IMR-90 (cell line): ENCODE results near the gene HOOK1. TPM values are rescaled to one million over a fixed set of nuclear protein-coding genes. Genes with fewer than 3 reads are reported as not detected.
"Not testable (repeated sequence)": the region's sequence is repeated elsewhere in the genome, so short reads cannot be mapped to it uniquely, and the experiment has no call there.

Source experiments
- ATAC-seq: fragments of 200-7000 bp; cut with Tn5 transposase; 2 replicates; pipeline ENCODE4 v1.9.1; 2020; ENCODE audit warnings: low read depth, mild to moderate bottlenecking, moderate library complexity
- BruUV-seq: library from RNA; stranded (reverse); fragments of 400-500 nt; replicated peaks from 2 replicates; lab custom pipeline; 2021; lab: Mats Ljungman, UMichigan
- CTCF ChIA-PET: fragments of 300-600 bp; formaldehyde crosslinking; extraction: SDS; loops from one replicate; lab custom pipeline; 2021; ENCODE audit warnings: antibody characterized with exemption; lab: Yijun Ruan, JAX
- POLR2A ChIA-PET: fragments of 300-600 bp; sonication (Branson Sonifier 250); formaldehyde crosslinking; loops from one replicate; lab custom pipeline; 2022; ENCODE audit warnings: antibody characterized with exemption; ENCODE audit not compliant: unreplicated experiment; lab: Charles Lee
- DNase-seq: peaks from one replicate; pipeline ENCODE4 v3.0.0; 2013
- H2AFZ ChIP-seq: replicated peaks from 2 replicates; pipeline ENCODE3; 2013; ENCODE audit warnings: low read length, mild to moderate bottlenecking; ENCODE audit not compliant: poor library complexity
- H2AK5ac ChIP-seq: 2 replicates; pipeline ENCODE4 v1.6.1; 2013; ENCODE audit warnings: low read depth, low read length, inconsistent platforms
- H2AK9ac ChIP-seq: replicated peaks from 2 replicates; pipeline ENCODE3; 2013; ENCODE audit warnings: mild to moderate bottlenecking, low read depth, low read length, moderate library complexity; ENCODE audit not compliant: poor library complexity
- H2BK120ac ChIP-seq: 2 replicates; pipeline ENCODE4 v1.6.1; 2013; ENCODE audit warnings: low read depth, low read length, inconsistent platforms
- H2BK15ac ChIP-seq: 3 replicates; pipeline ENCODE4 v1.6.1; 2013; ENCODE audit warnings: low read depth, low read length, inconsistent platforms
- H2BK20ac ChIP-seq: 2 replicates; pipeline ENCODE4 v1.6.1; 2013; ENCODE audit warnings: low read depth, mild to moderate bottlenecking, inconsistent platforms, low read length, moderate library complexity
- H2BK5ac ChIP-seq: 2 replicates; pipeline ENCODE4 v1.6.1; 2013; ENCODE audit warnings: mild to moderate bottlenecking, low read depth, low read length, inconsistent platforms; ENCODE audit not compliant: poor library complexity, severe bottlenecking
- H3K14ac ChIP-seq: replicated peaks from 2 replicates; pipeline ENCODE4 v1.6.1; 2013; ENCODE audit warnings: low read depth, low read length, inconsistent platforms
- H3K18ac ChIP-seq: 2 replicates; pipeline ENCODE4 v1.6.1; 2013; ENCODE audit warnings: low read depth, low read length, control low read depth
- H3K23ac ChIP-seq: 2 replicates; pipeline ENCODE4 v1.6.1; 2013; ENCODE audit warnings: low read depth, low read length, inconsistent platforms
- H3K27ac ChIP-seq: 2 replicates; pipeline ENCODE4 v1.5.1; 2013; ENCODE audit warnings: mild to moderate bottlenecking, control low read depth, low read length; ENCODE audit not compliant: insufficient read depth
- H3K27me3 ChIP-seq: 2 replicates; pipeline ENCODE4 v1.6.1; 2013; ENCODE audit warnings: low read length; ENCODE audit not compliant: control insufficient read depth, insufficient read depth
- H3K36me3 ChIP-seq: 2 replicates; pipeline ENCODE4 v1.6.1; 2013; ENCODE audit warnings: low read length, mixed read lengths; ENCODE audit not compliant: control insufficient read depth, insufficient read depth
- H3K4ac ChIP-seq: 2 replicates; pipeline ENCODE4 v1.6.1; 2013; ENCODE audit warnings: low read depth, low read length, inconsistent platforms
- H3K4me1 ChIP-seq: 2 replicates; pipeline ENCODE4 v1.6.1; 2013; ENCODE audit warnings: low read length, mixed read lengths; ENCODE audit not compliant: control insufficient read depth, insufficient read depth
- H3K4me2 ChIP-seq: 2 replicates; pipeline ENCODE4 v1.6.1; 2013; ENCODE audit warnings: low read depth, mild to moderate bottlenecking, control low read depth, low read length, moderate library complexity
- H3K4me3 ChIP-seq: 2 replicates; pipeline ENCODE4 v1.5.1; 2013; ENCODE audit warnings: low read depth, mild to moderate bottlenecking, control low read depth, low read length, moderate library complexity; ENCODE audit not compliant: insufficient read depth
- H3K56ac ChIP-seq: 2 replicates; pipeline ENCODE4 v1.6.1; 2013; ENCODE audit warnings: low read length, inconsistent platforms; ENCODE audit not compliant: insufficient read depth; ENCODE audit errors: extremely low read depth
- H3K79me1 ChIP-seq, 2 experiments: 2 replicates each; pipeline ENCODE4 v1.6.1; 2013; ENCODE audit warnings: low read length in 2 of 2, inconsistent platforms in 1 of 2, low read depth in 1 of 2
- H3K9ac ChIP-seq: 2 replicates; pipeline ENCODE4 v1.6.1; 2013; ENCODE audit warnings: low read depth, low read length, control low read depth
- H3K9me1 ChIP-seq: 2 replicates; pipeline ENCODE4 v1.6.1; 2013; ENCODE audit warnings: low read length, inconsistent platforms; ENCODE audit not compliant: insufficient read depth
- H3K9me3 ChIP-seq: 2 replicates; pipeline ENCODE4 v1.6.1; 2013; ENCODE audit warnings: low read length; ENCODE audit not compliant: control insufficient read depth, insufficient read depth
- H4K20me1 ChIP-seq: 2 replicates; pipeline ENCODE4 v1.6.1; 2013; ENCODE audit warnings: low read length, inconsistent platforms; ENCODE audit not compliant: insufficient read depth
- H4K5ac ChIP-seq: 2 replicates; pipeline ENCODE4 v1.6.1; 2013; ENCODE audit warnings: mild to moderate bottlenecking, low read depth, low read length, control low read depth
- H4K8ac ChIP-seq, 2 experiments: 2 replicates each; pipeline ENCODE4 v1.6.1; 2013; ENCODE audit warnings: low read depth in 2 of 2, low read length in 2 of 2, control low read depth in 1 of 2, inconsistent platforms in 1 of 2
- H4K91ac ChIP-seq: 2 replicates; pipeline ENCODE4 v1.6.1; 2013; ENCODE audit warnings: low read depth, low read length, inconsistent platforms; ENCODE audit not compliant: insufficient read depth
- BHLHE40 ChIP-seq: fragments of 150-350 bp; IDR thresholded peaks from 2 replicates; pipeline ENCODE4 v1.6.1; 2016; ENCODE audit warnings: mild to moderate bottlenecking, low read depth, low read length
- WGBS, 2 experiments: methylation state at CpG; one replicate each; pipeline versions ENCODE4 v1.1.5 to v1.1.7; 2013; ENCODE audit warnings: missing lambda C conversion rate in 2 of 2; ENCODE audit not compliant: insufficient read length in 1 of 2; ENCODE audit errors: extremely low coverage in 2 of 2; 5-methylcytosine and 5-hydroxymethylcytosine counted together
- dilution Hi-C: fragments of 300-500 bp; cut with HindIII; formaldehyde crosslinking; loops from one replicate; pipeline ENCODE4 v1.14.3; 2018; ENCODE audit warnings: low sequenced_read_pairs; ENCODE audit not compliant: unreplicated experiment
- in situ Hi-C: fragments of 300-500 bp; cut with MboI; formaldehyde crosslinking; loops from 3 replicates; pipeline ENCODE4 v1.14.3; 2019; ENCODE audit warnings: low sequenced_read_pairs, inconsistent platforms, mixed read lengths
- intact Hi-C: fragments of 100-400 bp; cut with micrococcal nuclease; formaldehyde crosslinking; loops from 2 replicates; pipeline ENCODE4 v1.10.0; 2022
- polyA plus RNA-seq, 3 experiments: library from polyadenylated mRNA; depleted of rRNA; stranded (reverse); fragments of >200 nt; gene quantifications; 2 replicates each; pipeline ENCODE4 v1.2.3, GENCODE V29; 2012; ENCODE audit warnings: low replicate concordance in 1 of 3
- total RNA-seq: library from RNA; depleted of rRNA; stranded (reverse); fragments of >200 nt; gene quantifications from 2 replicates; pipeline ENCODE4 v1.2.3, GENCODE V29; 2012

The HOOK1 gene
- total and polyA plus RNA-seq, 2 of the 4 experiments (the other 2 are of a cell fraction) = not detected

DNA sequence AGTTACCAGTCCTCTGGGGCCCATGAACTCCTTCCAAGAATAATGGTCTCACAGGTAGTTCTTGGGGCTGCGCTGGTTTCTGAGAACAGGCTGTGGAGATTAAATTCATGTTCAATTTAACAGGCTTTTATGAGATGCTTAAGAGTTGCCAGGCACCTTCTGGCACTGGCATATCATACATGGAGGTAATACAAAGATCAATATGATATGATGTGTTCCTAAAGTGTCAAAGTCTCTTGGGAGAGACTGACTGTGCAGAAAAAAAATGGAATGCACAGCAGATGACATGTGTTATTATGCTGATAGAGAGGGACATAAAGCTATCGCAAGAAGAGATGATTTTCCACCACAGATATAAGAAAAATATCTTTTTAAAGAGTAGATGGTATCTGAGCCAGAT lies 105.0 kb downstream of the HOOK1 start:
- Histone ChIP-seq H3K4me2 (no peak overlapping the region), H2AK5ac (no peak overlapping the region), H2AFZ (no peak overlapping the region), H4K8ac (no peak overlapping the region), H4K91ac (no peak overlapping the region), H3K56ac (no peak overlapping the region), H2BK15ac (no peak overlapping the region), H2AK9ac (no peak overlapping the region), H3K18ac (no peak overlapping the region), H3K36me3 (no peaks in the 10 kb centered on the region), H3K14ac (no peak overlapping the region), H4K20me1 (no peaks in the 10 kb centered on the region), H3K9me3 (no peaks in the 10 kb centered on the region), H3K9me1 (no peaks in the 10 kb centered on the region), H3K4me1 (no peaks in the 10 kb centered on the region), H2BK120ac (no peak overlapping the region), H3K23ac (no peak overlapping the region), H3K4ac (no peak overlapping the region), H3K27ac (no peak overlapping the region), H3K79me1 (no peaks in the 10 kb centered on the region), H2BK20ac (no peak overlapping the region), H3K27me3 (no peaks in the 10 kb centered on the region), H3K9ac (no peak overlapping the region), H2BK5ac (no peak overlapping the region), H4K5ac (no peak overlapping the region), H3K4me3 (no peak overlapping the region)
- TF ChIP-seq BHLHE40 = no peak
- ChIA-PET POLR2A (no interaction called here), CTCF (no interaction called here)
- intact Hi-C loops = no loop called here
- WGBS, 2 experiments = no CpG with 5 or more reads among the region's 2 CpGs
- no TSS peak for BruUV-seq
- in situ Hi-C loops = no loop called here
- no peak for ATAC-seq
- DNase-seq = no peak
- dilution Hi-C loops = no loop called here

DNA sequence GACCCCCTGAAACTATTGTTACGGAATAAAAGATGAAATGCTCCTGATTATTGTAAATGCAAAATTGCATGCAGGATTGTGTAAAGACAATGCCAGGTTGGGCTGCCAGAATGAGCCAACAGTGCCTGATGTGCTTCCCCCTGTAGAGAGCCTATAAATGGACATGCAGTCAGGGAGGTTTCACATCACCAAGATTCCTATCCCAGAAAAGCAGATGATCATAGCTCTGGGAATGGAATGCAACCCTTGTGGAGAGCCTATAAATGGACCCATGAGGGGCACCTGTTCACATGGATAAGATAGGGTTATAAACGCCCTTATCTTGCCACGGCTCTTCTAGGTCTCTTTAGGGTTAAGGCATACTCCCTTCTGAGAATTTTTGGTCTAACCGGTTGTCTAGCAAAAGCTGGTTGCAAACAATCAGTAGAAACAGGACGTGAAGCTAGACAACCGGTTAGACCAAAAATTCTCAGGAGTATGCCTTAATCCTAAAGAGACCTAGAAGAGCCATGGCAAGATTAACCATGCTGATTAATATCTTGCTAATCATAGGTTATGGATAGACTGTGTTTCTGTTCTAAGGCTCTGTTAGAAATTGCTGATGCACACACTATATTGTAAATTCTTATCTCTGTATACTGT lies 106.6 kb downstream of the HOOK1 start:
- H3K4me1 ChIP-seq, H2AK5ac ChIP-seq, H3K4me2 ChIP-seq, H4K20me1 ChIP-seq, H3K56ac ChIP-seq, DNase-seq, H2AFZ ChIP-seq, H3K18ac ChIP-seq, H3K4ac ChIP-seq, intact Hi-C loops, H3K9ac ChIP-seq, H4K8ac ChIP-seq, H2AK9ac ChIP-seq, H3K27ac ChIP-seq, CTCF ChIA-PET, H3K27me3 ChIP-seq, H2BK20ac ChIP-seq, H2BK15ac ChIP-seq, H3K14ac ChIP-seq, H3K9me3 ChIP-seq, H4K91ac ChIP-seq, H4K5ac ChIP-seq, H3K4me3 ChIP-seq, H3K79me1 ChIP-seq, H2BK120ac ChIP-seq, H2BK5ac ChIP-seq, BruUV-seq, in situ Hi-C loops, dilution Hi-C loops, H3K23ac ChIP-seq, H3K9me1 ChIP-seq, ATAC-seq, POLR2A ChIA-PET, H3K36me3 ChIP-seq: not testable (repeated sequence)
- no CpG with 5 or more reads among the region's 6 CpGs for WGBS, 2 experiments
